Neuronal stem cell (in vitro differentiated cells): ENCODE data around the gene PCDHGB3.
A peak's percentile ranks its signal among the peaks of the same experiment; 100 is the strongest.

Experiments used
- DNase-seq: peaks from one replicate; pipeline ENCODE4 v3.0.0-alpha.2; 2013; ENCODE audit warnings: low spot score
- H2AFZ ChIP-seq: one replicate; pipeline ENCODE4 v1.6.1; 2013; ENCODE audit warnings: mild to moderate bottlenecking, low read length, inconsistent platforms
- H2AK5ac ChIP-seq: 2 replicates; pipeline ENCODE4 v1.6.1; 2013; ENCODE audit warnings: low read depth, mild to moderate bottlenecking, inconsistent platforms, low read length, moderate library complexity, mixed read lengths
- H2BK120ac ChIP-seq: 2 replicates; pipeline ENCODE4 v1.6.1; 2013; ENCODE audit warnings: low read depth, mild to moderate bottlenecking, inconsistent platforms, low read length, moderate library complexity, mixed read lengths
- H2BK12ac ChIP-seq: one replicate; pipeline ENCODE4 v1.6.1; 2013; ENCODE audit warnings: low read length, inconsistent platforms
- H2BK15ac ChIP-seq: 2 replicates; pipeline ENCODE4 v1.6.1; 2013; ENCODE audit warnings: mild to moderate bottlenecking, low read length, inconsistent platforms, mixed read lengths
- H2BK5ac ChIP-seq: one replicate; pipeline ENCODE4 v1.6.1; 2013; ENCODE audit warnings: inconsistent platforms, mild to moderate bottlenecking, low read length, moderate library complexity
- H3K14ac ChIP-seq: one replicate; pipeline ENCODE4 v1.6.1; 2013; ENCODE audit warnings: low read length, inconsistent platforms
- H3K18ac ChIP-seq: 2 replicates; pipeline ENCODE4 v1.6.1; 2013; ENCODE audit warnings: low read length, inconsistent platforms
- H3K23ac ChIP-seq: 2 replicates; pipeline ENCODE4 v1.6.1; 2013; ENCODE audit warnings: low read depth, mild to moderate bottlenecking, mixed read lengths, low read length, inconsistent platforms; ENCODE audit not compliant: poor library complexity
- H3K27ac ChIP-seq: replicated peaks from 3 replicates; pipeline ENCODE4 v1.5.1; 2013; ENCODE audit warnings: low read length, inconsistent platforms
- H3K27me3 ChIP-seq, 3 experiments: 2 replicates each; pipeline ENCODE4 v1.6.1; 2013; ENCODE audit warnings: low read length in 3 of 3, mild to moderate bottlenecking in 2 of 3, inconsistent platforms in 1 of 3, low read depth in 1 of 3, mixed read lengths in 1 of 3, moderate library complexity in 1 of 3; ENCODE audit not compliant: control insufficient read depth in 3 of 3, insufficient read depth in 3 of 3
- H3K36me3 ChIP-seq, 2 donors: replicated peaks in 1 of 2; 2 replicates each; pipeline ENCODE4 v1.6.1; 2013; ENCODE audit warnings: low read length in 2 of 2; ENCODE audit not compliant: control insufficient read depth in 2 of 2, insufficient read depth in 2 of 2
- H3K4ac ChIP-seq: 2 replicates; pipeline ENCODE4 v1.6.1; 2013; ENCODE audit warnings: inconsistent platforms, mild to moderate bottlenecking, low read length, moderate library complexity
- H3K4me1 ChIP-seq, 2 donors: 1 replicate in 1 of 2; 2 replicates in 1 of 2; pipeline ENCODE4 v1.6.1; 2013; ENCODE audit warnings: low read length in 2 of 2, low read depth in 1 of 2; ENCODE audit not compliant: control insufficient read depth in 2 of 2, insufficient read depth in 1 of 2
- H3K4me2 ChIP-seq: one replicate; pipeline ENCODE4 v1.6.1; 2013; ENCODE audit warnings: mild to moderate bottlenecking, low read length, inconsistent platforms; ENCODE audit not compliant: insufficient read depth, poor library complexity, severe bottlenecking
- H3K4me3 ChIP-seq, 2 donors: 2 replicates each; pipeline ENCODE4 v1.5.1; 2013; ENCODE audit warnings: low read length in 2 of 2, mild to moderate bottlenecking in 2 of 2, inconsistent platforms in 1 of 2, moderate library complexity in 1 of 2
- H3K79me1 ChIP-seq: one replicate; pipeline ENCODE4 v1.6.1; 2013; ENCODE audit warnings: low read depth, mild to moderate bottlenecking, inconsistent platforms, low read length, moderate library complexity
- H3K9ac ChIP-seq: one replicate; pipeline ENCODE4 v1.6.1; 2013; ENCODE audit warnings: mild to moderate bottlenecking, low read depth, low read length, inconsistent platforms; ENCODE audit not compliant: poor library complexity
- H3K9me3 ChIP-seq, 2 donors: replicated peaks in 1 of 2; 2 replicates each; pipeline versions ENCODE3 to v1.6.1; 2013; ENCODE audit warnings: low read length in 2 of 2, mild to moderate bottlenecking in 2 of 2, inconsistent platforms in 1 of 2, low read depth in 1 of 2, mixed read lengths in 1 of 2, moderate library complexity in 1 of 2; ENCODE audit not compliant: control insufficient read depth in 2 of 2, insufficient read depth in 1 of 2
- H4K8ac ChIP-seq: one replicate; pipeline ENCODE4 v1.6.1; 2013; ENCODE audit warnings: low read depth, mild to moderate bottlenecking, inconsistent platforms, low read length, moderate library complexity
- H4K91ac ChIP-seq: one replicate; pipeline ENCODE4 v1.6.1; 2013; ENCODE audit warnings: low read length, low read depth, mild to moderate bottlenecking, inconsistent platforms; ENCODE audit not compliant: poor library complexity
- WGBS, 2 donors: extraction: QIAGEN DNeasy Blood & Tissue Kit; methylation state at CpG; one replicate each; pipeline ENCODE4 v1.1.7; 2013; ENCODE audit warnings: missing lambda C conversion rate in 2 of 2, mixed read lengths in 1 of 2; ENCODE audit not compliant: insufficient read length in 2 of 2, insufficient replicate concordance in 1 of 2; ENCODE audit errors: extremely low coverage in 2 of 2; 5-methylcytosine and 5-hydroxymethylcytosine counted together

Gene PCDHGB3

DNA sequence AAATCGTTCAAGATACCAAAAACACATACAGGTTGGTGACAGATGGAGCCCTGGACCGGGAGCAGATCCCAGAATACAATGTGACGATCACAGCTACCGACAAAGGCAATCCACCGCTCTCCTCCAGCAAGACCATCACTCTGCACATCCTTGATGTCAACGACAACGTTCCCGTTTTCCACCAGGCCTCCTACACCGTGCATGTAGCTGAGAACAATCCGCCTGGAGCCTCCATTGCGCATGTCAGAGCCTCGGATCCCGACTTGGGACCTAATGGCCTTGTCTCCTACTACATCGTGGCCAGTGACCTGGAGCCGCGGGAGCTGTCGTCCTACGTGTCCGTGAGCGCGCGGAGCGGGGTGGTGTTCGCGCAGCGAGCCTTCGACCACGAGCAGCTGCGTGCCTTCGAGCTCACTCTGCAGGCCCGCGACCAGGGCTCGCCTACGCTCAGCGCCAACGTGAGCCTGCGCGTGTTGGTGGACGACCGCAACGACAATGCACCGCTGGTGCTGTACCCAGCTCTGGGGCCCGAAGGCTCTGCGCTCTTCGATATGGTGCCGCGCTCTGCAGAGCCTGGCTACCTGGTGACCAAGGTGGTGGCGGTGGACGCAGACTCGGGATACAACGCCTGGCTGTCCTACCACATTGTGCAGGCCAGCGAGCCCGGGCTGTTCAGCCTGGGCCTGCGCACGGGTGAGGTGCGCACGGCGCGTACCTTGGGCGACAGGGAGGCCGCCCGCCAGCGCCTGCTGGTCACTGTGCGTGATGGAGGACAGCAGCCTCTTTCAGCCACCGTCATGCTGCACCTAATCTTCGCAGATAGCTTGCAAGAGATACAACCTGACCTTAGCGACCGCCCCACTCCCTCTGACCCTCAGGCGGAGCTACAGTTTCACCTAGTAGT is 1.8 kb downstream of the PCDHGB3 start:
- Histone ChIP-seq H3K79me1 (no peaks in the 10 kb centered on the region), H3K9me3 (peaks cover 36 to 42% of the 10 kb centered on the region in 2 donors), H2BK15ac (no peak overlapping the region), H3K27me3 (no peaks in the 10 kb centered on the region), H3K36me3 (peaks cover 0 to 1% of the 10 kb centered on the region in 2 donors), H4K91ac (no peak overlapping the region), H3K4me1 (no peaks in the 10 kb centered on the region), H3K9ac (no peak overlapping the region), H4K8ac (peak overlapping the region; percentile 65), H3K23ac (peak overlapping the region; percentile 75), H2BK120ac (no peak overlapping the region), H3K27ac (no peak overlapping the region), H2AK5ac (no peak overlapping the region), H3K4me3 (peak overlapping the region in 1 of 2 donors; percentile 12), H3K18ac (no peak overlapping the region), H2BK5ac (no peak overlapping the region), H3K14ac (peak overlapping the region; percentile 56), H2AFZ (no peak overlapping the region), H3K4ac (peak overlapping the region; percentile 76), H3K4me2 (no peak overlapping the region), H2BK12ac (no peak overlapping the region)
- no CpG with 5 or more reads among the region's 69 CpGs for WGBS, 2 donors
- no peak for DNase-seq

DNA sequence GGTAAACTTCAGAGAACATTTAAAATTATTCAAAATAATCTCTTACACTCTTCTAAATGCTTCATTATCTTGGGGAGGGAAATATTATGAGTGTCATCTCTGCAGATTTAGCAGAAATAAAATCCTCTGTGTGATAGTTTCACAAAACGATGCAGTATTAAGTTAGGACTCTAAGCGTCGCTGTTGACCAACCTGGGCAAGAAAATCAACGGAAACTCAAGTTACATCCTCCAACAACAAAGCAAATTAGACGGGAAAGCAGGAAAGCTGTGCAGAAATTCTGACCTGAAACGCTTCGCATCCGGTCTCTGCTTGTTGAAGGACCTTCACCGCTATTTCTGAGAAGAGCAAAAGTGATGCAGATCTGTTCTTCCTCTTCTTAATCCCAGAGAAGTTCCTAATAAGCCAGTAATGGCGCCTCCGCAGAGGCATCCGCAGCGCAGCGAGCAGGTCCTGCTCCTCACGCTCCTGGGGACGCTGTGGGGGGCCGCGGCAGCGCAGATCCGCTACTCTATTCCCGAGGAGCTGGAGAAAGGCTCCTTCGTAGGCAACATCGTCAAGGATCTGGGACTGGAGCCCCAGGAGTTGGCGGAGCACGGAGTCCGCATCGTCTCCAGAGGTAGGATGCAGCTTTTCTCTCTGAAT is 3.8 kb downstream of the PCDHGB3 start, which contains the start of gene PCDHGA6:
PCDHGA6 (plus strand) TSS at position 219 of the 645 bp plus-strand sequence; CDS start at position 412, 193 bp downstream.
- no CpG with 5 or more reads among the region's 27 CpGs for WGBS, 2 donors
- Histone ChIP-seq H4K8ac (no peak within 1 kb of the TSS), H3K9ac (no peak within 1 kb of the TSS), H2BK15ac (no peak within 1 kb of the TSS), H2AK5ac (no peak within 1 kb of the TSS), H3K4ac (no peak within 1 kb of the TSS), H3K23ac (no peak within 1 kb of the TSS), H2BK120ac (no peak within 1 kb of the TSS), H3K18ac (no peak within 1 kb of the TSS), H3K27me3 (no peaks in the 10 kb centered on the region), H2AFZ (no peak within 1 kb of the TSS), H3K4me3 (no peak within 1 kb of the TSS), H3K27ac (no peak within 1 kb of the TSS), H3K4me2 (no peak within 1 kb of the TSS), H2BK5ac (no peak within 1 kb of the TSS), H3K36me3 (peaks cover 0 to 1% of the 10 kb centered on the region in 2 donors), H3K79me1 (no peaks in the 10 kb centered on the region), H2BK12ac (no peak within 1 kb of the TSS), H4K91ac (no peak within 1 kb of the TSS), H3K4me1 (no peaks in the 10 kb centered on the region), H3K9me3 (peaks cover 39 to 42% of the 10 kb centered on the region in 2 donors), H3K14ac (peak within 1 kb of the TSS; percentile 21)
- DNase-seq: no peak

DNA sequence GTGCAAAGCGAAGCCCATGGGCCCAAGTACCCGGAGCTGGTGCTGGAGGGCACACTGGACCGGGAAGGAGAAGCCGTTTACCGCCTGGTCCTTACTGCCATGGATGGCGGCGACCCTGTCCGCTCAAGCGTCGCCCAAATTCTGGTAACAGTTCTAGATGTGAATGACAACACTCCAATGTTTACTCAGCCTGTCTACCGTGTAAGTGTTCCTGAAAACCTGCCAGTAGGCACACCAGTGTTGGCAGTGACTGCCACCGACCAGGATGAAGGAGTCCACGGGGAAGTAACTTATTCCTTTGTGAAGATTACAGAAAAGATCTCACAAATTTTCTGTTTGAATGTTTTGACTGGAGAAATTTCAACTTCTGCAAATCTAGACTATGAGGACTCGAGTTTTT is 4.6 kb downstream of the PCDHGB3 start:
- no peaks in the 10 kb centered on the region for H3K79me1 ChIP-seq
- no peak overlapping the region for H4K91ac ChIP-seq
- no peak overlapping the region for H3K23ac ChIP-seq
- no peak overlapping the region for H2BK120ac ChIP-seq
- no peak overlapping the region for H2AK5ac ChIP-seq
- peaks cover 0 to 1% of the 10 kb centered on the region in 2 donors for H3K36me3 ChIP-seq
- H3K9me3 ChIP-seq: peaks cover 39 to 42% of the 10 kb centered on the region in 2 donors
- no peak overlapping the region for H2BK5ac ChIP-seq
- no peak overlapping the region for H3K27ac ChIP-seq
- H2BK15ac ChIP-seq: no peak overlapping the region
- no peak overlapping the region for H3K4me3 ChIP-seq
- H2BK12ac ChIP-seq: no peak overlapping the region
- H2AFZ ChIP-seq: no peak overlapping the region
- WGBS, 2 donors: no CpG with 5 or more reads among the region's 14 CpGs
- no peak overlapping the region for H3K14ac ChIP-seq
- H3K27me3 ChIP-seq: no peaks in the 10 kb centered on the region
- no peak overlapping the region for H4K8ac ChIP-seq
- DNase-seq: no peak
- H3K9ac ChIP-seq: no peak overlapping the region
- no peaks in the 10 kb centered on the region for H3K4me1 ChIP-seq
- no peak overlapping the region for H3K4me2 ChIP-seq
- no peak overlapping the region for H3K4ac ChIP-seq
- H3K18ac ChIP-seq: no peak overlapping the region
